HL-60 (cell line): ENCODE results near the gene TBCCD1.

Experiments
- POLR2AphosphoS5 ChIP-seq: IDR thresholded peaks from 2 replicates; pipeline ENCODE4 v1.6.1; 2012; ENCODE audit warnings: low read depth
- TF ChIP-seq, protein P1 (sequence below): IDR thresholded peaks from one replicate; pipeline ENCODE4 v1.5.1; 2011; ENCODE audit warnings: low read length, control low read depth, inconsistent platforms; ENCODE audit not compliant: insufficient read depth

- no peak for TF ChIP-seq POLR2AphosphoS5
- TF ChIP-seq, protein P1, sequence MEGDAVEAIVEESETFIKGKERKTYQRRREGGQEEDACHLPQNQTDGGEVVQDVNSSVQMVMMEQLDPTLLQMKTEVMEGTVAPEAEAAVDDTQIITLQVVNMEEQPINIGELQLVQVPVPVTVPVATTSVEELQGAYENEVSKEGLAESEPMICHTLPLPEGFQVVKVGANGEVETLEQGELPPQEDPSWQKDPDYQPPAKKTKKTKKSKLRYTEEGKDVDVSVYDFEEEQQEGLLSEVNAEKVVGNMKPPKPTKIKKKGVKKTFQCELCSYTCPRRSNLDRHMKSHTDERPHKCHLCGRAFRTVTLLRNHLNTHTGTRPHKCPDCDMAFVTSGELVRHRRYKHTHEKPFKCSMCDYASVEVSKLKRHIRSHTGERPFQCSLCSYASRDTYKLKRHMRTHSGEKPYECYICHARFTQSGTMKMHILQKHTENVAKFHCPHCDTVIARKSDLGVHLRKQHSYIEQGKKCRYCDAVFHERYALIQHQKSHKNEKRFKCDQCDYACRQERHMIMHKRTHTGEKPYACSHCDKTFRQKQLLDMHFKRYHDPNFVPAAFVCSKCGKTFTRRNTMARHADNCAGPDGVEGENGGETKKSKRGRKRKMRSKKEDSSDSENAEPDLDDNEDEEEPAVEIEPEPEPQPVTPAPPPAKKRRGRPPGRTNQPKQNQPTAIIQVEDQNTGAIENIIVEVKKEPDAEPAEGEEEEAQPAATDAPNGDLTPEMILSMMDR = no peak
Measured at GRCh38 chr3:186544281-186544680, 22.9 kb downstream of the TBCCD1 start, which contains the start of gene CRYGS.
